Liver (tissue), 9 donors: ENCODE measurements around the gene OR9A4. TPM values are rescaled to one million over a fixed set of nuclear protein-coding genes. Genes with fewer than 3 reads are reported as not detected.

Experiments
- DNase-seq: peaks from one replicate; pipeline ENCODE4 v3.0.0-alpha.2; 2017; ENCODE audit warnings: low spot score
- H3K27ac ChIP-seq, 2 donors: one replicate each; pipeline ENCODE4 v1.7.0; 2013; ENCODE audit warnings: inconsistent platforms in 2 of 2, low read length in 2 of 2, control low read depth in 1 of 2, low read depth in 1 of 2, mild to moderate bottlenecking in 1 of 2
- H3K27me3 ChIP-seq, 4 donors: one replicate each; pipeline versions ENCODE4 v1.6.1 to v1.7.0; 2013; ENCODE audit warnings: low read length in 3 of 4, inconsistent platforms in 1 of 4, mild to moderate bottlenecking in 1 of 4, moderate library complexity in 1 of 4; ENCODE audit not compliant: control insufficient read depth in 4 of 4, insufficient read depth in 4 of 4
- H3K36me3 ChIP-seq, 4 donors: one replicate each; pipeline versions ENCODE4 v1.6.1 to v1.7.0; 2013; ENCODE audit warnings: low read length in 3 of 4, mild to moderate bottlenecking in 3 of 4, low read depth in 1 of 4, moderate library complexity in 1 of 4; ENCODE audit not compliant: control insufficient read depth in 4 of 4, insufficient read depth in 3 of 4
- H3K4me1 ChIP-seq, 4 donors: one replicate each; pipeline versions ENCODE4 v1.6.1 to v1.7.0; 2013; ENCODE audit warnings: low read length in 3 of 4, mild to moderate bottlenecking in 3 of 4, moderate library complexity in 1 of 4; ENCODE audit not compliant: control insufficient read depth in 4 of 4, insufficient read depth in 4 of 4
- H3K4me3 ChIP-seq, 3 donors: one replicate each; pipeline versions ENCODE4 v1.6.1 to v1.7.0; 2013; ENCODE audit warnings: low read length in 3 of 3, control low read depth in 1 of 3, low read depth in 1 of 3, mild to moderate bottlenecking in 1 of 3
- H3K9ac ChIP-seq, 2 donors: one replicate each; pipeline ENCODE4 v1.7.0; 2013; ENCODE audit warnings: low read length in 2 of 2, mild to moderate bottlenecking in 2 of 2, moderate library complexity in 2 of 2, control low read depth in 1 of 2, low read depth in 1 of 2
- H3K9me3 ChIP-seq, 4 donors: one replicate each; pipeline versions ENCODE4 v1.6.1 to v1.7.0; 2013; ENCODE audit warnings: low read length in 3 of 4; ENCODE audit not compliant: control insufficient read depth in 4 of 4
- ATF3 ChIP-seq: IDR thresholded peaks from 2 replicates; pipeline ENCODE4 v1.6.1; 2016; ENCODE audit warnings: antibody characterized with exemption
- CTCF ChIP-seq: fragments of 150-350 bp; IDR thresholded peaks from 2 replicates; pipeline ENCODE4 v1.5.1; 2017; ENCODE audit warnings: improper control_type of control experiment, low read depth, low read length; ENCODE audit not compliant: missing input control
- EGR1 ChIP-seq, 2 donors: IDR thresholded peaks; 2 replicates each; pipeline ENCODE4 v1.6.1; 2016 to 2018; ENCODE audit warnings: antibody characterized with exemption in 2 of 2, low read depth in 2 of 2
- FOXA1 ChIP-seq: IDR thresholded peaks from 2 replicates; pipeline ENCODE4 v1.6.1; 2016; ENCODE audit warnings: antibody characterized with exemption
- FOXA2 ChIP-seq: IDR thresholded peaks from 2 replicates; pipeline ENCODE4 v1.6.1; 2016; ENCODE audit warnings: antibody characterized with exemption
- HNF4G ChIP-seq: IDR thresholded peaks from 2 replicates; pipeline ENCODE4 v1.6.1; 2016; ENCODE audit warnings: antibody characterized with exemption
- MAX ChIP-seq: IDR thresholded peaks from 2 replicates; pipeline ENCODE4 v1.6.1; 2016; ENCODE audit warnings: antibody characterized with exemption
- NR2F2 ChIP-seq: IDR thresholded peaks from 2 replicates; pipeline ENCODE4 v1.6.1; 2016; ENCODE audit warnings: antibody characterized with exemption
- RAD21 ChIP-seq, 2 donors: IDR thresholded peaks; 2 replicates each; pipeline ENCODE4 v1.6.1; 2016; ENCODE audit warnings: antibody characterized with exemption in 2 of 2, mild to moderate bottlenecking in 2 of 2
- REST ChIP-seq: IDR thresholded peaks from 2 replicates; pipeline ENCODE4 v1.6.1; 2016; ENCODE audit warnings: antibody characterized with exemption, mild to moderate bottlenecking
- RXRA ChIP-seq, 2 donors: IDR thresholded peaks; 2 replicates each; pipeline ENCODE4 v1.6.1; 2017 to 2018; ENCODE audit warnings: antibody characterized with exemption in 2 of 2, mild to moderate bottlenecking in 1 of 2
- TAF1 ChIP-seq: conservative IDR thresholded peaks from 2 replicates; pipeline ENCODE4 v1.6.1; 2016; ENCODE audit warnings: antibody characterized with exemption, mild to moderate bottlenecking
- YY1 ChIP-seq: IDR thresholded peaks from 2 replicates; pipeline ENCODE4 v1.6.1; 2016; ENCODE audit warnings: antibody characterized with exemption, mild to moderate bottlenecking
- ZBTB33 ChIP-seq: IDR thresholded peaks from 2 replicates; pipeline ENCODE4 v1.6.1; 2016; ENCODE audit warnings: antibody characterized with exemption
- WGBS: extraction: QIAGEN DNeasy Blood & Tissue Kit; methylation state at CpG from one replicate; pipeline ENCODE4 v1.1.7; 2013; 5-methylcytosine and 5-hydroxymethylcytosine counted together
- polyA plus RNA-seq, 2 donors: library from polyadenylated mRNA; stranded (reverse) in 1 of 2; unstranded in 1 of 2; fragments of 200-250 nt in 1 of 2; fragments of >200 nt in 1 of 2; fragmentation: Nextera tagmentation in 1 of 2; extraction: Ambion mirVana in 1 of 2; gene quantifications; one replicate each; pipeline versions ENCODE4 v1.2.1 to v1.2.3, GENCODE V29; 2013 to 2015
- total RNA-seq, 2 donors: library from RNA; depleted of rRNA; stranded (reverse); fragments of >200 nt; gene quantifications; one replicate each; pipeline ENCODE4 v1.2.3, GENCODE V29; 2014
- donor health status: healthy.
- donor health status: healthy.
- donor health status: healthy.
- donor health status: healthy.
- donor health status: healthy.

Gene OR9A4
- total RNA-seq, result under 1 TPM; 0.09 to 0.25 TPM
- not detected for polyA plus RNA-seq

GRCh38 chr7:141916099-141916498 is at the start of gene OR9A4:
OR9A4 (plus strand) TSS chr7:141916399; CDS start chr7:141918876, 2,477 bp downstream.
- H3K27me3 ChIP-seq, result peaks cover 0 to 4% (median 0%) of the 10 kb centered on the region in 4 donors
- H3K36me3 ChIP-seq, result no peaks in the 10 kb centered on the region
- DNase-seq, result no peak
- H3K27ac ChIP-seq, result no peak within 1 kb of the TSS
- H3K9me3 ChIP-seq, result no peaks in the 10 kb centered on the region
- TF ChIP-seq RAD21 (IDR thresholded peaks at IDR 0.05), result no peak
- TF ChIP-seq MAX, result no peak
- 76% methylated on average over 3 of the region's 3 CpGs for WGBS
- no peaks in the 10 kb centered on the region for H3K4me1 ChIP-seq
- no peak within 1 kb of the TSS for H3K9ac ChIP-seq
- no peak within 1 kb of the TSS for H3K4me3 ChIP-seq

- Histone ChIP-seq H3K9me3 (no peaks in the 10 kb centered on the region), H3K4me3 (no peak overlapping the region), H3K4me1 (no peaks in the 10 kb centered on the region), H3K27me3 (no peaks in the 10 kb centered on the region), H3K9ac (no peak overlapping the region), H3K36me3 (no peaks in the 10 kb centered on the region), H3K27ac (no peak overlapping the region)
- DNase-seq, result no peak
- WGBS, result 91% methylated on average over 2 of the region's 2 CpGs
- TF ChIP-seq FOXA2 (no peak), FOXA1 (no peak), TAF1 (no peak), RAD21 (IDR thresholded peaks at IDR 0.05) (no peak), RXRA (IDR thresholded peaks at IDR 0.05) (no peak), ZBTB33 (no peak), ATF3 (no peak), YY1 (no peak), EGR1 (IDR thresholded peaks at IDR 0.05; ENCODE audit: low read depth in 2 of 2) (no peak)
Observed at GRCh38 chr7:141866974-141867373, 49.2 kb upstream of the OR9A4 start.

- Histone ChIP-seq H3K4me1 (no peaks in the 10 kb centered on the region), H3K9ac (no peak overlapping the region), H3K4me3 (no peak overlapping the region), H3K27ac (no peak overlapping the region), H3K9me3 (peaks cover 0 to 3% (median 2%) of the 10 kb centered on the region in 4 donors), H3K27me3 (no peaks in the 10 kb centered on the region), H3K36me3 (no peaks in the 10 kb centered on the region)
- WGBS, result 91% methylated on average over 3 of the region's 3 CpGs
- TF ChIP-seq NR2F2 (no peak), HNF4G (no peak), RXRA (IDR thresholded peaks at IDR 0.05) (no peak)
- DNase-seq, result no peak
Observed at GRCh38 chr7:141872931-141873330, 43.3 kb upstream of the OR9A4 start.

- Histone ChIP-seq H3K27me3 (no peaks in the 10 kb centered on the region), H3K9ac (no peak overlapping the region), H3K4me1 (no peaks in the 10 kb centered on the region), H3K27ac (no peak overlapping the region), H3K36me3 (no peaks in the 10 kb centered on the region), H3K9me3 (peaks cover 0 to 3% (median 2%) of the 10 kb centered on the region in 4 donors), H3K4me3 (no peak overlapping the region)
- no peak for DNase-seq
- WGBS, result 63% methylated on average over 3 of the region's 3 CpGs
- no peak for TF ChIP-seq CTCF
- no peak for TF ChIP-seq TAF1
- TF ChIP-seq FOXA2, result no peak
- no peak for TF ChIP-seq FOXA1
- TF ChIP-seq REST, result no peak
- no peak for TF ChIP-seq ZBTB33
Observed at GRCh38 chr7:141874787-141875186, 41.4 kb upstream of the OR9A4 start.
